HEK293T (cell line): Measurements from ENCODE around the gene TEKT2.

Experiments used
- FOXA1 ChIP-seq: fragments of 450-650 bp; IDR thresholded peaks from 2 replicates; pipeline ENCODE4 v1.6.1; 2016; ENCODE audit warnings: mild to moderate bottlenecking
- FOXM1 ChIP-seq: fragments of 450-650 bp; IDR thresholded peaks from 2 replicates; pipeline ENCODE4 v1.6.1; 2017; ENCODE audit warnings: mild to moderate bottlenecking, borderline replicate concordance
- NFRKB ChIP-seq: fragments of 450-650 bp; IDR thresholded peaks from 2 replicates; pipeline ENCODE4 v1.6.1; 2016; ENCODE audit warnings: mild to moderate bottlenecking, moderate library complexity
- TARDBP ChIP-seq: fragments of 450-650 bp; IDR thresholded peaks from 2 replicates; pipeline ENCODE4 v1.6.1; 2016
- ZNF384 ChIP-seq: fragments of 450-650 bp; IDR thresholded peaks from 2 replicates; pipeline ENCODE4 v1.6.1; 2016

DNA sequence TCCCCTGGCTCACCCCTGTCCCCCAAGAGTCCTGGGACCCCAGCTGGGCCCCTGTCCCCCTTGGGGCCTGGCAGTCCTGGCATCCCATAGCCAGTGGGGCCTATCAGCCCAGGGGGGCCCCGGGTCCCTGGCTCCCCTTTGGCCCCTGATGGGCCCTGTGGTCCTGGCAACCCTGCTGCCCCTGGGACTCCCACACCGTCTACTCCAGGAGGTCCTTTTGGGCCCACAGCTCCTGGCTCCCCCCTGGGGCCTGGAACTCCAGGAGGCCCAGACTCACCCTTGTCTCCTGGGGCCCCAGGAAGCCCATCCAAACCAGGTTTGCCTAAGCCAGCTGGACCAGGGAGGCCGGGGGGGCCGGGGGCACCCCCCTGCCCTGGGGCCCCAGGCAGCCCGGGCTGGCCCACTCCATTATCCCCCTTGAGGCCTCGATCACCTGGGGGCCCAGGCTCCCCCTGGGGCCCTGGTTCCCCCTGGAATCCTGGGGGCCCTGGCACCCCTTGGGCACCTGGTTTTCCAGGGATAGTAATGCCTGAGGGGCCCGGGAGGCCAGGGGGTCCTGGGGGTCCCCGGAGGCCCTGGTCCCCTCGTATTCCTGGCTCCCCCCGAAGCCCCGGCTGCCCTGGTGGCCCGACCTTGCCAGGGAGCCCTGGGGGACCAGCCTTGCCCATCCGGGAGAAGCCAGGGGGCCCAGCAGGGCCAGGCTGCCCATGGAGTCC, 14.9 kb downstream of the TEKT2 start:
- TF ChIP-seq FOXM1: no peak
- TF ChIP-seq FOXA1: no peak
- TF ChIP-seq TARDBP: no peak
- TF ChIP-seq ZNF384: no peak
- no peak for TF ChIP-seq NFRKB
